Endothelial cell of umbilical vein (primary cell): Measurements from ENCODE around the gene ACOT7. TPM values are rescaled to one million over a fixed set of nuclear protein-coding genes. Genes with fewer than 3 reads are reported as not detected.

Source experiments
- BruUV-seq: library from RNA; stranded (reverse); fragments of 400-500 nt; replicated peaks from 2 replicates; lab custom pipeline; 2021; lab: Mats Ljungman, UMichigan
- CTCF ChIA-PET: fragments of 300-600, 350-600 bp; sonication (Branson Sonifier 250); formaldehyde crosslinking; loops from one replicate; lab custom pipeline; 2021; ENCODE audit warnings: antibody characterized with exemption, inconsistent platforms; lab: Charles Lee
- POLR2A ChIA-PET: fragments of 300-600, 350-600 bp; sonication (Branson Sonifier 250); formaldehyde crosslinking; loops from one replicate; lab custom pipeline; 2021; ENCODE audit warnings: antibody characterized with exemption, inconsistent platforms; lab: Charles Lee
- DNase-seq: peaks from one replicate; pipeline ENCODE4 v3.0.0-alpha.2; 2011; ENCODE audit warnings: low read depth, low spot score
- FAIRE-seq: peaks from 2 replicates; lab custom pipeline; 2011; peaks lifted over from hg19 to GRCh38; lab: Jason Lieb, UNC
- H2AFZ ChIP-seq: 2 replicates; pipeline ENCODE4 v1.6.0; 2012; ENCODE audit warnings: low read depth, low read length, control low read depth, inconsistent platforms
- H3K27ac ChIP-seq: 2 replicates; pipeline ENCODE4 v1.5.1; 2011; ENCODE audit warnings: low read depth, mild to moderate bottlenecking, control low read depth, low read length, moderate library complexity; ENCODE audit not compliant: insufficient read depth
- H3K27me3 ChIP-seq, 2 experiments: 2 replicates each; pipeline versions ENCODE4 v1.6.0 to v1.6.1; 2011; ENCODE audit warnings: low read length in 2 of 2, mixed read lengths in 1 of 2; ENCODE audit not compliant: control insufficient read depth in 2 of 2, insufficient read depth in 2 of 2
- H3K36me3 ChIP-seq, 2 experiments: 2 replicates in 1 of 2; 3 replicates in 1 of 2; pipeline ENCODE4 v1.5.1; 2011; ENCODE audit warnings: low read length in 2 of 2, mild to moderate bottlenecking in 1 of 2, moderate library complexity in 1 of 2; ENCODE audit not compliant: control insufficient read depth in 2 of 2, insufficient read depth in 2 of 2; ENCODE audit errors: extremely low read depth in 1 of 2
- H3K4me1 ChIP-seq: 3 replicates; pipeline ENCODE4 v1.5.1; 2011; ENCODE audit warnings: mild to moderate bottlenecking, low read length; ENCODE audit not compliant: control insufficient read depth, insufficient read depth; ENCODE audit errors: extremely low read depth
- H3K4me2 ChIP-seq: 2 replicates; pipeline ENCODE4 v1.6.1; 2011; ENCODE audit warnings: low read length, control low read depth, mixed read lengths; ENCODE audit not compliant: insufficient read depth
- H3K4me3 ChIP-seq, 3 experiments: fragments of 200-600 bp in 1 of 3; sonication (generic), shearing (Covaris generic) in 1 of 3; replicated peaks in 1 of 3; 2 replicates each; pipeline ENCODE4 v1.5.1; 2011 to 2016; ENCODE audit warnings: control low read depth in 3 of 3, low read length in 3 of 3, mild to moderate bottlenecking in 2 of 3, inconsistent platforms in 1 of 3, low read depth in 1 of 3, moderate library complexity in 1 of 3; ENCODE audit not compliant: insufficient read depth in 1 of 3
- H3K79me2 ChIP-seq: 2 replicates; pipeline ENCODE4 v1.6.0; 2012; ENCODE audit warnings: low read length, inconsistent platforms; ENCODE audit not compliant: control insufficient read depth, insufficient read depth
- H3K9ac ChIP-seq: replicated peaks from 2 replicates; pipeline ENCODE3; 2011; ENCODE audit warnings: low read length, control low read depth; ENCODE audit not compliant: insufficient read depth; ENCODE audit errors: extremely low read depth
- H3K9me1 ChIP-seq: replicated peaks from 3 replicates; pipeline ENCODE4 v1.6.0; 2011; ENCODE audit warnings: mild to moderate bottlenecking, low read length; ENCODE audit not compliant: control insufficient read depth, insufficient read depth; ENCODE audit errors: extremely low read depth
- H3K9me3 ChIP-seq: replicated peaks from 2 replicates; pipeline ENCODE4 v1.5.1; 2012; ENCODE audit warnings: low read length, inconsistent platforms; ENCODE audit not compliant: control insufficient read depth, insufficient read depth
- H4K20me1 ChIP-seq: replicated peaks from 2 replicates; pipeline ENCODE3; 2011; ENCODE audit warnings: mild to moderate bottlenecking, low read length; ENCODE audit not compliant: control insufficient read depth, insufficient read depth; ENCODE audit errors: extremely low read depth
- CTCF ChIP-seq, 2 donors: IDR thresholded peaks; 1 replicate in 1 of 2; 2 replicates in 1 of 2; pipeline ENCODE4 v1.5.1; 2011; ENCODE audit warnings: low read length in 2 of 2, mild to moderate bottlenecking in 2 of 2, moderate library complexity in 2 of 2, control low read depth in 1 of 2, inconsistent platforms in 1 of 2, low read depth in 1 of 2; ENCODE audit not compliant: insufficient read depth in 1 of 2; ENCODE audit errors: extremely low read depth in 1 of 2
- EZH2 ChIP-seq: IDR thresholded peaks from 2 replicates; pipeline ENCODE4 v1.6.1; 2012; ENCODE audit warnings: borderline replicate concordance, low read depth, mild to moderate bottlenecking, moderate library complexity, low read length, inconsistent platforms; ENCODE audit not compliant: severe bottlenecking
- FOS ChIP-seq: IDR thresholded peaks from 2 replicates; pipeline ENCODE4 v1.6.1; 2011; ENCODE audit warnings: mild to moderate bottlenecking, low read length, moderate library complexity, borderline replicate concordance; ENCODE audit not compliant: insufficient read depth
- GATA2 ChIP-seq: IDR thresholded peaks from 2 replicates; pipeline ENCODE4 v1.7.0; 2011; ENCODE audit warnings: low read depth, mild to moderate bottlenecking, moderate library complexity, mixed read lengths, low read length; ENCODE audit not compliant: insufficient read length, insufficient read depth
- JUN ChIP-seq: IDR thresholded peaks from 2 replicates; pipeline ENCODE4 v1.6.1; 2011; ENCODE audit warnings: borderline replicate concordance, low read depth; ENCODE audit not compliant: insufficient read length, insufficient read depth
- MAX ChIP-seq: IDR thresholded peaks from 2 replicates; pipeline ENCODE4 v1.6.1; 2011; ENCODE audit not compliant: insufficient read depth, insufficient read length
- MYC ChIP-seq: IDR thresholded peaks from one replicate; pipeline ENCODE4 v1.6.1; 2011; ENCODE audit warnings: mild to moderate bottlenecking, low read depth, low read length
- POLR2A ChIP-seq: IDR thresholded peaks from 2 replicates; pipeline ENCODE4 v1.6.1; 2012; ENCODE audit warnings: low read depth, mild to moderate bottlenecking, control low read depth, low read length
- POLR2AphosphoS5 ChIP-seq: IDR thresholded peaks from 2 replicates; pipeline ENCODE4 v1.6.1; 2012; ENCODE audit warnings: low read depth, mild to moderate bottlenecking, control low read depth, low read length, moderate library complexity; ENCODE audit not compliant: insufficient read depth
- dilution Hi-C: fragments of 300-500 bp; cut with MboI; formaldehyde crosslinking; loops from one replicate; pipeline ENCODE4 v1.15.0; 2019; ENCODE audit warnings: low sequenced_read_pairs; ENCODE audit not compliant: extremely low pct_ligation_motif_present
- intact Hi-C: fragments of 100-400 bp; cut with micrococcal nuclease; formaldehyde crosslinking; loops from one replicate; pipeline ENCODE4 v1.10.0; 2022
- polyA plus RNA-seq, 4 experiments: library from polyadenylated mRNA; depleted of rRNA in 3 of 4; stranded (reverse) in 3 of 4; unstranded in 1 of 4; fragments of >200 nt; gene quantifications; 2 replicates each; pipeline versions ENCODE4 v1.2.1 to v1.2.3, GENCODE V29; 2011 to 2012; ENCODE audit warnings: missing spikeins in 1 of 4
- total RNA-seq: library from RNA; stranded (reverse); gene quantifications from 2 replicates; pipeline ENCODE4 v1.2.3, GENCODE V29; 2021

Gene ACOT7
- total and polyA plus RNA-seq, 2 donors (not counting 3 experiments of a cell fraction or from before 2014, with no cell fraction given), result 69.4 to 105 TPM

GRCh38 chr1:6225651-6226050, 167.9 kb downstream of the ACOT7 start:
- H3K27me3 ChIP-seq, result no peaks in the 10 kb centered on the region
- dilution Hi-C loops (no loop called here), intact Hi-C loops (no loop called here)
- no peaks in the 10 kb centered on the region for H3K9me3 ChIP-seq
- H3K4me3 ChIP-seq, result no peak overlapping the region
- no peaks in the 10 kb centered on the region for H3K9me1 ChIP-seq
- H3K36me3 ChIP-seq, result peaks cover 8 to 23% of the 10 kb centered on the region in 2 experiments
- FAIRE-seq (no peak), DNase-seq (no peak)
- BruUV-seq, result no TSS peak
- H3K4me1 ChIP-seq, result no peaks in the 10 kb centered on the region
- H3K79me2 ChIP-seq, result peaks cover 6% of the 10 kb centered on the region
- no peak overlapping the region for H3K9ac ChIP-seq
- H3K27ac ChIP-seq, result no peak overlapping the region
- ChIA-PET CTCF (interaction anchor here (1.0 to 1.3 kb wide), 2 partner anchors 20 to 211 kb away, joined by 3 to 8 read pairs; partner anchors contain the start of gene RNF207), POLR2A (no interaction called here)
- no peak overlapping the region for H3K4me2 ChIP-seq
- TF ChIP-seq FOS, result no peak
- no peak for TF ChIP-seq JUN
- no peak for TF ChIP-seq POLR2AphosphoS5
- no peak for TF ChIP-seq MAX
- no peak overlapping the region for H2AFZ ChIP-seq
- H4K20me1 ChIP-seq, result no peaks in the 10 kb centered on the region

- no TSS peak for BruUV-seq
- FAIRE-seq (no peak), DNase-seq (no peak)
- H3K4me1 ChIP-seq, result no peaks in the 10 kb centered on the region
- H3K4me2 ChIP-seq, result no peak overlapping the region
- ChIA-PET POLR2A (no interaction called here), CTCF (interaction anchor here (1.2 kb wide), 1 partner anchor 20 kb away, joined by 5 read pairs; no protein-coding TSS in a partner anchor)
- H4K20me1 ChIP-seq, result no peaks in the 10 kb centered on the region
- dilution Hi-C loops (no loop called here), intact Hi-C loops (no loop called here)
- H3K27ac ChIP-seq, result no peak overlapping the region
- TF ChIP-seq POLR2AphosphoS5 (no peak), POLR2A (no peak), GATA2 (no peak), MAX (no peak), EZH2 (no peak), JUN (no peak), MYC (no peak), CTCF (IDR thresholded peaks at IDR 0.05; ENCODE audit: extremely low read depth in 1 of 2, insufficient read depth in 1 of 2, low read depth in 1 of 2, low read length in 2 of 2) (no peak), FOS (no peak)
- no peaks in the 10 kb centered on the region for H3K27me3 ChIP-seq
- no peaks in the 10 kb centered on the region for H3K9me3 ChIP-seq
- no peak overlapping the region for H3K4me3 ChIP-seq
- H3K36me3 ChIP-seq, result peaks cover 8 to 23% of the 10 kb centered on the region in 2 experiments
- H2AFZ ChIP-seq, result no peak overlapping the region
- H3K79me2 ChIP-seq, result peaks cover 6% of the 10 kb centered on the region
- no peak overlapping the region for H3K9ac ChIP-seq
- no peaks in the 10 kb centered on the region for H3K9me1 ChIP-seq
Observed at GRCh38 chr1:6224718-6225117, 168.8 kb downstream of the ACOT7 start.
